NCI-H69 (cell line): ENCODE results near the gene AFMID.

ENCODE experiments used
- DNase-seq: peaks from one replicate; lab custom pipeline; 2025; lab: John Stamatoyannopoulos, UW

The AFMID gene

GRCh38 chr17:78255029-78255656 is 68.0 kb downstream of the AFMID start:
- no peak for DNase-seq

- no peak for DNase-seq
These were observed 69.0 kb downstream of the AFMID start for GRCh38 chr17:78255953-78256706.

GRCh38 chr17:78256707-78257591 is 69.8 kb downstream of the AFMID start:
- DNase-seq: no peak
